Measurements from ENCODE around the gene FOLR2.
A peak's percentile ranks its signal among the peaks of the same experiment; 100 is the strongest.

FOLR2 gene

DNA sequence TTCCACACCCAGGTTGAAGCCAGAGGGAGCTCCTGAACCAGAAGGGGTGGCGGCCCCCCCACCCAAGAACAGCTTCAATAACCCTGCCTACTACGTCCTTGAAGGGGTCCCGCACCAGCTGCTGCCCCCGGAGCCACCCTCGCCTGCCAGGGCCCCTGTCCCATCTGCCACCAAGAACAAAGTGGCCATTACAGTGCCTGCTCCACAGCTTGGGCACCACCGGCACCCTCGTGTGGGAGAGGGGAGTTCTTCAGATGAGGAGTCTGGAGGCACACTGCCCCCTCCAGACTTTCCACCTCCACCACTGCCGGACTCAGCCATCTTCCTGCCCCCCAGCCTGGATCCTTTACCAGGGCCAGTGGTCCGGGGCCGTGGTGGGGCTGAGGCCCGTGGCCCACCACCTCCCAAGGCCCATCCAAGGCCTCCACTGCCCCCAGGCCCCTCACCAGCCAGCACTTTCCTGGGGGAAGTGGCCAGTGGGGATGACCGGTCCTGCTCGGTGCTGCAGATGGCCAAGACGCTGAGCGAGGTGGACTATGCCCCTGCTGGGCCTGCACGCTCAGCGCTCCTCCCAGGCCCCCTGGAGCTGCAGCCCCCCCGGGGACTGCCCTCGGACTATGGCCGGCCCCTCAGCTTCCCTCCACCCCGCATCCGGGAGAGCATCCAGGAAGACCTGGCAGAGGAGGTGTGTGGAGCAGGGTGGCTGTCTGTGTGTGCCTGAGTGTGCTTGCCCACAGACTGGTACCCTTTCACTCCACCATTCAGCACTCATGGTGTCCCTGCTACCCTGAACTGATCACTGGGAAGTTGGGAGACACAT lies 20.7 kb downstream of the FOLR2 start:
- no peaks in the 10 kb centered on the region for H3K79me2 ChIP-seq (ENCODE audit: control insufficient read depth, insufficient read depth, low read length, unreplicated experiment)
- H3K36me3 ChIP-seq (ENCODE audit: insufficient read depth, low read length) = peaks cover 12% of the 10 kb centered on the region; the same call in 1 of the 2 replicates
- H2AFZ ChIP-seq (ENCODE audit: low read length, unreplicated experiment) = no peak overlapping the region
- peaks cover 4% of the 10 kb centered on the region for H3K4me1 ChIP-seq (ENCODE audit: control insufficient read depth, insufficient read depth, low read length, unreplicated experiment)
- peaks cover 12% of the 10 kb centered on the region for H3K27me3 ChIP-seq (ENCODE audit: insufficient read depth, low read length)
- H3K27ac ChIP-seq (ENCODE audit: low read depth, low read length) = no peak overlapping the region
- H3K4me3 ChIP-seq (ENCODE audit: low read depth, low read length) = no peak overlapping the region

DNA sequence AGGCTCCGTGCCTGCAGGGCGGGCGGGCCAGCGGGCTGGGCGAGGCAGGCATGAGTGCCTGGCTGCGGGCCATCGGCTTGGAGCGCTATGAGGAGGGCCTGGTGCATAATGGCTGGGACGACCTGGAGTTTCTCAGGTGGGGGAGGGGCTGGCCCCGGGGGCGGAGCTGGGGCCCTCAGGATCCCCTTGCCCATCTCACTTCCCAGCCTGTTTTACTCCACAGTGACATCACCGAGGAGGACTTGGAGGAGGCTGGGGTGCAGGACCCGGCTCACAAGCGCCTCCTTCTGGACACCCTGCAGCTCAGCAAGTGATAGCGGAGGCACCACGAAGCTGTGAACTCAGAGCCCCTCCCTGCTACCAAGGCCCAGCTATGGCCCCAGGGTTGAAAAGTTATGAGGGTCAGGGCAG lies 21.5 kb downstream of the FOLR2 start:
- Histone ChIP-seq H3K4me3 (ENCODE audit: low read depth, low read length) (no peak overlapping the region), H3K79me2 (ENCODE audit: control insufficient read depth, insufficient read depth, low read length, unreplicated experiment) (no peaks in the 10 kb centered on the region), H3K4me1 (ENCODE audit: control insufficient read depth, insufficient read depth, low read length, unreplicated experiment) (peaks cover 4% of the 10 kb centered on the region), H3K27ac (ENCODE audit: low read depth, low read length) (no peak overlapping the region), H3K36me3 (ENCODE audit: insufficient read depth, low read length) (peaks cover 10% of the 10 kb centered on the region; the same call in 1 of the 2 replicates), H2AFZ (ENCODE audit: low read length, unreplicated experiment) (no peak overlapping the region), H3K27me3 (ENCODE audit: insufficient read depth, low read length) (peaks cover 17% of the 10 kb centered on the region)

DNA sequence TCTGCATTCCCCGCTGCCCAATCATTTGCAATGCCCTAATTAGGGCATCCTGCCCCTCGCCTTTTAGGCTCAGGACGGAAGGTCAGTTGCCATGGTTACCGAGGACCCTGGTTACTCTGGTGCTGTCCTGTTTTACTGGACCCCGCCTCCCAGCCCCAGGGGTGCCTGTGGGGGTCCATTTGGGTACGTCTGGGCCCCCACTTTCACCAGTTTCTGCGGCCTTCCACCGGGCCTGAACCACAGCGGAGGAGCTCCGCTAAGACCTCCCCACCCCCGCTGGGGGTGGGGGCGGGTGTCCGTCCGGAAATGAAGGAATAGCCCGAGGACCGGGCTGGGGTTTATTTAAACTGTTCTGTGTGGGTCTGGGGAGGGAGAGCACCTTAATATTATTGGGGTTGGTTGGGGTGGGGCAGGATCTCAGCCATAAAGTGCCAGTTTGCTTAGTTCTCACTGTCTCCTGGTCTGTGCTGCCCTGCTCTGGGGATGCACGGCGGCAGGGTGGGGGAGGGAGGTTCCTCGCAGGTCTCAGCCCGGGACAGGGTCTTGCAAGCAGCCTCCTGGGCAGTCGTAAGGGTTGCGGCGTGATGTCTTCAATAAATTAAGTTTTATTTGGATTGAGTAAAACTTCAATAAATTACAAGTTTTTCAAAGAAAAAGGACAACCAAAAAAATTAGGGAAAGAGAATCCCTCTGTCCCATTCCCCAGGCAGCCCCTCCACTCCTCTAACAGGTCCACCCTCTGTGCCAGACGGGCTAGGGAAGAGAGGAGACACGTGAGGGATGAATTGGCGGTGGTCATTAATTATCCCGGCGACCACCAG lies 22.1 kb downstream of the FOLR2 start:
- Histone ChIP-seq H3K4me3 (ENCODE audit: low read depth, low read length) (no peak overlapping the region), H3K27me3 (ENCODE audit: insufficient read depth, low read length) (peaks cover 24% of the 10 kb centered on the region), H3K79me2 (ENCODE audit: control insufficient read depth, insufficient read depth, low read length, unreplicated experiment) (no peaks in the 10 kb centered on the region), H2AFZ (ENCODE audit: low read length, unreplicated experiment) (no peak overlapping the region), H3K36me3 (ENCODE audit: insufficient read depth, low read length) (peaks cover 4% of the 10 kb centered on the region; the same call in 1 of the 2 replicates), H3K4me1 (ENCODE audit: control insufficient read depth, insufficient read depth, low read length, unreplicated experiment) (peaks cover 4% of the 10 kb centered on the region), H3K27ac (ENCODE audit: low read depth, low read length) (no peak overlapping the region)

GRCh38 chr11:72239313-72239848 lies 22.8 kb downstream of the FOLR2 start:
- H3K4me3 ChIP-seq (ENCODE audit: low read depth, low read length) = peak overlapping the region; percentile 75
- H3K79me2 ChIP-seq (ENCODE audit: control insufficient read depth, insufficient read depth, low read length, unreplicated experiment) = no peaks in the 10 kb centered on the region
- H3K36me3 ChIP-seq (ENCODE audit: insufficient read depth, low read length) = peaks cover 4% of the 10 kb centered on the region; the same call in 1 of the 2 replicates
- H3K27ac ChIP-seq (ENCODE audit: low read depth, low read length) = no peak overlapping the region
- H3K27me3 ChIP-seq (ENCODE audit: insufficient read depth, low read length) = peaks cover 30% of the 10 kb centered on the region
- peak overlapping the region; percentile 75 for H2AFZ ChIP-seq (ENCODE audit: low read length, unreplicated experiment)
- peaks cover 4% of the 10 kb centered on the region for H3K4me1 ChIP-seq (ENCODE audit: control insufficient read depth, insufficient read depth, low read length, unreplicated experiment)

- peaks cover 4% of the 10 kb centered on the region for H3K4me1 ChIP-seq (ENCODE audit: control insufficient read depth, insufficient read depth, low read length, unreplicated experiment)
- H3K4me3 ChIP-seq (ENCODE audit: low read depth, low read length) = peak overlapping the region; percentile 75
- H3K79me2 ChIP-seq (ENCODE audit: control insufficient read depth, insufficient read depth, low read length, unreplicated experiment) = no peaks in the 10 kb centered on the region
- peak overlapping the region; percentile 75 for H2AFZ ChIP-seq (ENCODE audit: low read length, unreplicated experiment)
- H3K27ac ChIP-seq (ENCODE audit: low read depth, low read length) = no peak overlapping the region
- H3K27me3 ChIP-seq (ENCODE audit: insufficient read depth, low read length) = peaks cover 36% of the 10 kb centered on the region
- peaks cover 4% of the 10 kb centered on the region; the same call in 1 of the 2 replicates for H3K36me3 ChIP-seq (ENCODE audit: insufficient read depth, low read length)
Observed at GRCh38 chr11:72239849-72240460, 23.4 kb downstream of the FOLR2 start.

DNA sequence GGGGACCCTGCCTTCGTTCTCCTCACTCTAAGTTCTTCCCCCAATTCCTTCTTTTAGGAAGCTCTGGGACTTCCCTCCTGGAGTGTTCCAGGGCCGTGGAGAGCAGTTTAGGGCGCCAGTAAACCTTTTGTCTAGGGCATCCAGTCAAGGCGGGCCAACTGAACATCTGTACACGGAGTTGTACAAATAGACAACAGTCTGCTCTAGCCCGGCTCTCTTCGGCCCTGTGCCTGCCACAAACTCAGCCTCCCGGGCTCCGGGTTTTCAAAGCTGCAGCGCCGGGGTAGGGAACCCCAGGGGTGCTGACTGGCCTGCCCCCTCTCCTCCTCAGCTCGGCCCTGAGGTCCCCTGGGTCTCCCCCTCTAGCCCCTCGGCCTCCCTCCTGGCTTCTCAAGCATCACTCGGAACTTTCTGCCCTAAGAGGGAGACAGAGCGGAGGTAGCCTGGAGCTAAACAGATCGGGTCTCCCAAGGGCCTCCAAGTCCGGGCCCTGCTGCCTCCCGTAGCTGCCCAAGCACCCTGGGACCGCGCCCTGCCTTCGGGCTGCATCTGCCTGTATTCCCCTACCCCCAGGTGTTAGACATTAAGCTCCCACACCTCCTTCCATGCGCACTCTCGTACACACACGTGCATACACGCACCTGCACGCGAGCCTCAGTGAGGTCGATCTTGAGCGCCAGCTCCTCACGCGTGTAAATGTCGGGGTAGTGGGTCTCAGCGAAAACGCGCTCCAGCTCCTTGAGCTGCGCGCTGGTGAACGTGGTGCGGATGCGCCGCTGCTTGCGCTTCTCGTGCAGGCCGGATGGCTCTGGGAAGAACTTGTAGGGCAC lies 24.1 kb downstream of the FOLR2 start:
- Histone ChIP-seq H3K4me3 (ENCODE audit: low read depth, low read length) (peak overlapping the region; percentile 75), H3K27me3 (ENCODE audit: insufficient read depth, low read length) (peaks cover 43% of the 10 kb centered on the region), H3K27ac (ENCODE audit: low read depth, low read length) (no peak overlapping the region)

DNA sequence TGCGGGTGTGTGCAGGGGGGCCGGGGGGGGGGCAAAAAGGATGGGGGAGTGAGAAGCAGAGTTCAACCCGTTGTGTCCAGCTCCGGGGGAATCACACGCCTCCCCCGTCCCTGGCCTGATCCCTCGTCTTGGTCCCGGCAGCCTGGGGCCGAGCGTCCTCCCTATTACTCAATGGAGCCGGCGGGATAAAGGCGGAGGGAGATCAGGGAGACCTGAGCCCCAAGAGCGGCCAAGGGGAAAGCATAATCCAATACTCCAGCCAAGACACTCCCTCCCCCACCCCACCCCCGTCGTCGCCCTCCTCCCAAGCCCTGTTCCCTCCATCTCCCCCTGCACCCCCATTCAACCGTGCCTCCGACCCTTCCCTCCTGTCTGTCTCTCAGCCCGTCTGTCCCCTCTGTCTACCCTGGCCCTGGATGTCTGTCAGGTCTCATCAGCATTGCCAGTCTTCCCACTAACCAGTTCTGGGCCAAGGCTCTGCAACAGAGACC lies 24.7 kb downstream of the FOLR2 start:
- no peak overlapping the region for H3K4me3 ChIP-seq (ENCODE audit: low read depth, low read length)
- peaks cover 50% of the 10 kb centered on the region for H3K27me3 ChIP-seq (ENCODE audit: insufficient read depth, low read length)

More for the DNA sequence above, 24.1 kb downstream of the FOLR2 start:
- peaks cover 4% of the 10 kb centered on the region for H3K4me1 ChIP-seq (ENCODE audit: control insufficient read depth, insufficient read depth, low read length, unreplicated experiment)
- H3K36me3 ChIP-seq (ENCODE audit: insufficient read depth, low read length) = peaks cover 4% of the 10 kb centered on the region; the same call in 1 of the 2 replicates
- no peaks in the 10 kb centered on the region for H3K79me2 ChIP-seq (ENCODE audit: control insufficient read depth, insufficient read depth, low read length, unreplicated experiment)
- peak overlapping the region; percentile 75 for H2AFZ ChIP-seq (ENCODE audit: low read length, unreplicated experiment)

DNA sequence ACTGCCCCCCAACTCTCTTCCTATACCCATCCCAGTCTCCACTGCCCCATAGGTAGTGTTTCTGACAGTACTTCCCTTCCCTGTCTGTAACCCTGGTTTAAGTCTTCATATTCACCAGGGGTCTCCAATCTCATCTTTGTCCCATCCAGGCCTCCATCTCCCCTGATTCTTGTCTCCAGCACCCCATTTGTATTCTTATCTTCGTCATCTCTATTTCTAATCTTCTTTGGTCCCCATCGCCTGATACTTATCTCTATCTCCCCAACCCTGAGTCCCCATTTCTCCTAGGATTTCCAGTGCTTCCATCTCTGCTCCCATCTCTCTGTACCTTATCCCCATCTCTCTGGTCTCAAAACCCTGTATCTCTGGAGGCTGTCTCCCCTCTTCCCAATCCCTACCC lies 25.5 kb downstream of the FOLR2 start:
- Histone ChIP-seq H2AFZ (ENCODE audit: low read length, unreplicated experiment) (no peak overlapping the region), H3K4me1 (ENCODE audit: control insufficient read depth, insufficient read depth, low read length, unreplicated experiment) (peaks cover 4% of the 10 kb centered on the region), H3K27ac (ENCODE audit: low read depth, low read length) (no peak overlapping the region), H3K79me2 (ENCODE audit: control insufficient read depth, insufficient read depth, low read length, unreplicated experiment) (no peaks in the 10 kb centered on the region), H3K4me3 (ENCODE audit: low read depth, low read length) (no peak overlapping the region), H3K36me3 (ENCODE audit: insufficient read depth, low read length) (peaks cover 4% of the 10 kb centered on the region; the same call in 1 of the 2 replicates), H3K27me3 (ENCODE audit: insufficient read depth, low read length) (peaks cover 58% of the 10 kb centered on the region)

More for the DNA sequence above, 24.7 kb downstream of the FOLR2 start:
- Histone ChIP-seq H3K79me2 (ENCODE audit: control insufficient read depth, insufficient read depth, low read length, unreplicated experiment) (no peaks in the 10 kb centered on the region), H3K4me1 (ENCODE audit: control insufficient read depth, insufficient read depth, low read length, unreplicated experiment) (peaks cover 4% of the 10 kb centered on the region), H2AFZ (ENCODE audit: low read length, unreplicated experiment) (no peak overlapping the region), H3K27ac (ENCODE audit: low read depth, low read length) (no peak overlapping the region), H3K36me3 (ENCODE audit: insufficient read depth, low read length) (peaks cover 4% of the 10 kb centered on the region; the same call in 1 of the 2 replicates)

DNA sequence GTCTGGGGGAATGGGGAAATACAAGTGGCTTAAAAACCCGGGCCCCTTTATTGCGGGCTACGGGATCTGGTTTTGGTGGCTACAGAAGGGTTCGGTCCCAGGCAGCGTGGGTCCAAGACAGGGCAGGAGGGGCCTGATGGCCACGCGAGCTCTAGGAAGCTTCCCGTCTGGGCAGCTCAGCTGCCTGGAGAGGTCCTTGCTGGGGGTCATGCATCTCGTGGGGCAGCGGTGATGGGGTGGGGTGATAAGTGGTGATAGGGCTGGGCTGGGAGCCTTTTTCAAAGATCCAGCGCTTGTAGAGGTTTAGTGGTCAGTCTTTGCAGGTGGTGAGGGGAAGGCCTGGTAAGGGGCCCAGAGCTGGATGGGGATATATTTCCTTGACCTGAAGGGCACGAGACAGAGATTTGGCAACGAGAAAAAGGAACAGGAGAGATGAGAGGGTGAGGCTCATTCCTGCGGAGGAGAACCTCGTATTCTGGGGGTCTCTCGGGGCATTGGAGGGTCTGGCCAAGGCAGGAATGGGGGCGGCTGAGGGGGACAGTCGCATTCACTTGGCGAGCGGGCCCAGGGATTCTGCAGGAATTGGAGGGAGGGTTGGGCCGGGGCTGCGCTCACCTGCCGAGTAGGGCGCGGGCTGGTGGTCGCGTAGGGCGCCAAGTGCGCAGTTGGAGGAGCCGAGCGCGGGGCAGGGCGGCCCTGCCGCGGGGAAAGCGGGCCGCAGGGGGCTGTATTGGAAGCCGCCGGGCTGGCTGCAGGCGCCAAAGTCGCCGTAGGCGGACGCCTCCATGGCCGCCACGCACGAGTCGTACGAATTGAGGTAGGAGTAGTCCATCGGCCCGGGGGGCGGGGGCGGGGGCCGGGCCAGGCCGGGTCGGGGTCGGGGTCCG lies 26.8 kb downstream of the FOLR2 start:
- peaks cover 4% of the 10 kb centered on the region for H3K4me1 ChIP-seq (ENCODE audit: control insufficient read depth, insufficient read depth, low read length, unreplicated experiment)
- H3K27me3 ChIP-seq (ENCODE audit: insufficient read depth, low read length) = peaks cover 58% of the 10 kb centered on the region
- no peaks in the 10 kb centered on the region for H3K79me2 ChIP-seq (ENCODE audit: control insufficient read depth, insufficient read depth, low read length, unreplicated experiment)
- H3K27ac ChIP-seq (ENCODE audit: low read depth, low read length) = no peak overlapping the region
- H2AFZ ChIP-seq (ENCODE audit: low read length, unreplicated experiment) = no peak overlapping the region
- no peak overlapping the region for H3K4me3 ChIP-seq (ENCODE audit: low read depth, low read length)
- H3K36me3 ChIP-seq (ENCODE audit: insufficient read depth, low read length) = peaks cover 2% of the 10 kb centered on the region; the same call in 1 of the 2 replicates

All from ACC112 (cell line).